K562 (cell line): Measurements from ENCODE around the gene TRIM47. TPM values are rescaled to one million over a fixed set of nuclear protein-coding genes. Genes with fewer than 3 reads are reported as not detected.

Source experiments
- CBX8 ChIP-seq: fragments of 200-600 bp; sonication (generic); IDR thresholded peaks from 2 replicates; pipeline ENCODE4 v1.6.1; 2012; ENCODE audit warnings: borderline replicate concordance, mixed run types, low read depth, mild to moderate bottlenecking, moderate library complexity, mixed read lengths, low read length, control low read depth, inconsistent platforms; ENCODE audit not compliant: poor library complexity, severe bottlenecking; ENCODE audit errors: extremely low read depth
- CHAMP1 ChIP-seq: fragments of 450-650 bp; IDR thresholded peaks from 2 replicates; pipeline ENCODE4 v1.6.1; 2016; ENCODE audit warnings: mild to moderate bottlenecking
- DPF2 ChIP-seq: fragments of 450-650 bp; IDR thresholded peaks from 2 replicates; pipeline ENCODE4 v1.6.1; 2016
- ETV6 ChIP-seq, 3 experiments: fragments of 150-350 bp in 1 of 3; sonication (generic) in 1 of 3; formaldehyde crosslinking in 1 of 3; IDR thresholded peaks; 2 replicates each; pipeline versions ENCODE4 v1.6.1 to v1.8.0; 2014 to 2022; ENCODE audit warnings: borderline replicate concordance in 2 of 3, low read depth in 2 of 3, antibody characterized with exemption in 1 of 3, low read length in 1 of 3, mild to moderate bottlenecking in 1 of 3, missing genetic modification reagents in 1 of 3
- EZH2 ChIP-seq: IDR thresholded peaks from 2 replicates; pipeline ENCODE4 v1.6.1; 2012; ENCODE audit warnings: low read depth, mild to moderate bottlenecking, inconsistent platforms, low read length, borderline replicate concordance
- FOXM1 ChIP-seq, 2 experiments: fragments of 450-650 bp in 1 of 2; sonication (generic) in 1 of 2; formaldehyde crosslinking in 1 of 2; IDR thresholded peaks; 2 replicates each; pipeline versions ENCODE4 v1.6.1 to v1.9.0; 2017 to 2022; ENCODE audit warnings: low read depth in 2 of 2, mild to moderate bottlenecking in 2 of 2, missing genetic modification reagents in 1 of 2, moderate library complexity in 1 of 2
- FOXP1 ChIP-seq: sonication (generic); formaldehyde crosslinking; IDR thresholded peaks from 2 replicates; pipeline ENCODE4 v1.8.0; 2022; ENCODE audit warnings: mild to moderate bottlenecking, missing genetic modification reagents
- MCM3 ChIP-seq: fragments of 450-650 bp; IDR thresholded peaks from 2 replicates; pipeline ENCODE4 v1.6.1; 2016
- NBN ChIP-seq: fragments of 450-650 bp; IDR thresholded peaks from 2 replicates; pipeline ENCODE4 v1.6.1; 2016; ENCODE audit warnings: low read depth, mild to moderate bottlenecking
- POLR2A ChIP-seq: fragments of 450-650 bp; conservative IDR thresholded peaks from 2 replicates; pipeline ENCODE4 v1.6.1; 2016
- RBBP5 ChIP-seq: fragments of 200-600 bp; sonication (generic); IDR thresholded peaks from 2 replicates; pipeline ENCODE4 v1.6.1; 2012; ENCODE audit warnings: borderline replicate concordance, mild to moderate bottlenecking, low read length, control low read depth, inconsistent platforms; ENCODE audit not compliant: insufficient read depth, poor library complexity, severe bottlenecking
- TEAD4 ChIP-seq, 2 experiments: sonication (generic) in 1 of 2; formaldehyde crosslinking in 1 of 2; IDR thresholded peaks; 2 replicates each; pipeline versions ENCODE4 v1.6.1 to v1.8.0; 2012 to 2022; ENCODE audit warnings: borderline replicate concordance in 1 of 2, inconsistent platforms in 1 of 2, low read length in 1 of 2, mild to moderate bottlenecking in 1 of 2, missing genetic modification reagents in 1 of 2
- ZNF395 ChIP-seq: fragments of 200-800 bp; sonication (Bioruptor generic); IDR thresholded peaks from 2 replicates; pipeline ENCODE4 v1.6.1; 2017; ENCODE audit warnings: missing genetic modification characterization, missing compliant biosample characterization
- ZNF766 ChIP-seq: fragments of 200-800 bp; sonication (Bioruptor generic); conservative IDR thresholded peaks from 2 replicates; pipeline ENCODE4 v1.6.1; 2016; ENCODE audit warnings: missing genetic modification characterization, missing compliant biosample characterization
- polyA plus RNA-seq, 8 experiments: library from polyadenylated mRNA; depleted of rRNA in 4 of 8; stranded (reverse) in 5 of 8; unstranded in 3 of 8; fragments of >200 nt; fragmentation: Nextera tagmentation in 2 of 8; fragmentation: Illumina TruSeq in 1 of 8; extraction: Ambion mirVana in 2 of 8; extraction: Trizol in 1 of 8; gene quantifications; 2 replicates each; pipeline versions ENCODE4 v1.2.1 to v1.2.3, GENCODE V29; 2011 to 2014; ENCODE audit warnings: inconsistent platforms in 1 of 8, missing spikeins in 1 of 8
- total RNA-seq, 7 experiments: library from RNA; depleted of rRNA in 6 of 7; stranded (reverse); fragments of >200 nt in 6 of 7; fragmentation: Illumina TruSeq in 2 of 7; extraction: Trizol in 2 of 7; gene quantifications; 2 replicates each; pipeline versions ENCODE4 v1.2.1 to v1.2.3, GENCODE V29; 2011 to 2021; ENCODE audit warnings: low replicate concordance in 1 of 7
- TF ChIP-seq, protein P1 (sequence below): fragments of 250-450 bp; sonication (Bioruptor Pico); IDR thresholded peaks from 2 replicates; pipeline ENCODE4 v1.5.0; 2021; ENCODE audit warnings: mild to moderate bottlenecking, borderline replicate concordance
- TF ChIP-seq, protein P2 (sequence below), 3 experiments: fragments of 200-800 bp in 1 of 3; sonication (Bioruptor generic) in 1 of 3; sonication (generic) in 1 of 3; formaldehyde crosslinking in 1 of 3; IDR thresholded peaks; 2 replicates each; pipeline versions ENCODE4 v1.6.1 to v1.8.0; 2016 to 2022; ENCODE audit warnings: mild to moderate bottlenecking in 2 of 3, missing compliant biosample characterization in 2 of 3, missing genetic modification characterization in 2 of 3, missing genetic modification reagents in 1 of 3

The TRIM47 gene
- total and polyA plus RNA-seq, 9 of the 15 experiments (the other 6 are each of a cell fraction or from before 2014, with no cell fraction given), result 0.56 to 6.1 (median 3.2) TPM

- TF ChIP-seq CBX8, result no peak
- TF ChIP-seq MCM3, result no peak
- no peak for TF ChIP-seq ZNF395
- TF ChIP-seq FOXM1 (IDR thresholded peaks at IDR 0.05; ENCODE audit: low read depth), result no peak; the same call in 1 of the 2 replicates
- TF ChIP-seq FOXM1 (CRISPR knock-in tag; IDR thresholded peaks at IDR 0.05; ENCODE audit: low read depth), result no peak
- no peak for TF ChIP-seq EZH2
- no peak for TF ChIP-seq ZNF766 (CRISPR knock-in tag)
- TF ChIP-seq CHAMP1, result no peak
- TF ChIP-seq RBBP5, result peak; percentile 47
- TF ChIP-seq DPF2, result peak; percentile 78
- peak in 1 of 2 experiments; percentile 22; a peak in 1 of 4 replicates for TF ChIP-seq ETV6 (IDR thresholded peaks at IDR 0.05; ENCODE audit: borderline replicate concordance in 1 of 2, low read depth in 2 of 2, low read length in 1 of 2)
- TF ChIP-seq ETV6 (CRISPR knock-in tag; IDR thresholded peaks at IDR 0.05; ENCODE audit: borderline replicate concordance), result no peak
- TF ChIP-seq TEAD4 (IDR thresholded peaks at IDR 0.05; ENCODE audit: low read length), result no peak
- no peak for TF ChIP-seq TEAD4 (CRISPR knock-in tag; IDR thresholded peaks at IDR 0.05; ENCODE audit: borderline replicate concordance)
- TF ChIP-seq, protein P1, sequence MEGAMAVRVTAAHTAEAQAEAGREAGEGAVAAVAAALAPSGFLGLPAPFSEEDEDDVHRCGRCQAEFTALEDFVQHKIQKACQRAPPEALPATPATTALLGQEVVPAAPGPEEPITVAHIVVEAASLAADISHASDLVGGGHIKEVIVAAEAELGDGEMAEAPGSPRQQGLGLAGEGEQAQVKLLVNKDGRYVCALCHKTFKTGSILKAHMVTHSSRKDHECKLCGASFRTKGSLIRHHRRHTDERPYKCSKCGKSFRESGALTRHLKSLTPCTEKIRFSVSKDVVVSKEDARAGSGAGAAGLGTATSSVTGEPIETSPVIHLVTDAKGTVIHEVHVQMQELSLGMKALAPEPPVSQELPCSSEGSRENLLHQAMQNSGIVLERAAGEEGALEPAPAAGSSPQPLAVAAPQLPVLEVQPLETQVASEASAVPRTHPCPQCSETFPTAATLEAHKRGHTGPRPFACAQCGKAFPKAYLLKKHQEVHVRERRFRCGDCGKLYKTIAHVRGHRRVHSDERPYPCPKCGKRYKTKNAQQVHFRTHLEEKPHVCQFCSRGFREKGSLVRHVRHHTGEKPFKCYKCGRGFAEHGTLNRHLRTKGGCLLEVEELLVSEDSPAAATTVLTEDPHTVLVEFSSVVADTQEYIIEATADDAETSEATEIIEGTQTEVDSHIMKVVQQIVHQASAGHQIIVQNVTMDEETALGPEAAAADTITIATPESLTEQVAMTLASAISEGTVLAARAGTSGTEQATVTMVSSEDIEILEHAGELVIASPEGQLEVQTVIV (CRISPR knock-in tag), result no peak
- TF ChIP-seq NBN, result no peak
- no peak for TF ChIP-seq FOXP1 (CRISPR knock-in tag)
- peak; percentile 80 for TF ChIP-seq POLR2A
- TF ChIP-seq, protein P2, sequence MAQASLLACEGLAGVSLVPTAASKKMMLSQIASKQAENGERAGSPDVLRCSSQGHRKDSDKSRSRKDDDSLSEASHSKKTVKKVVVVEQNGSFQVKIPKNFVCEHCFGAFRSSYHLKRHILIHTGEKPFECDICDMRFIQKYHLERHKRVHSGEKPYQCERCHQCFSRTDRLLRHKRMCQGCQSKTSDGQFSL (CRISPR knock-in tag; IDR thresholded peaks at IDR 0.05), result peak; percentile 79; the same call in 1 of the 2 replicates
- TF ChIP-seq, protein P2 (tag; IDR thresholded peaks at IDR 0.05), result peak in 1 of 2 experiments; percentile 89; a peak in 3 of 4 replicates
Observed at GRCh38 chr17:75843577-75844529, 34.5 kb downstream of the TRIM47 start, which contains the start of gene UNC13D (continued).
